Neuron (in vitro differentiated cells): ENCODE results near the gene SLC17A7.
A peak's percentile ranks its signal among the peaks of the same experiment; 100 is the strongest.
"Not testable (repeated sequence)": the region's sequence is repeated elsewhere in the genome, so short reads cannot be mapped to it uniquely, and the experiment has no call there.

ENCODE experiments used
- H2AFZ ChIP-seq: one replicate; pipeline ENCODE4 v1.6.1; 2013; ENCODE audit warnings: low read depth, mild to moderate bottlenecking, inconsistent platforms, low read length, moderate library complexity
- H3K27me3 ChIP-seq: one replicate; pipeline ENCODE4 v1.6.1; 2013; ENCODE audit warnings: low read length; ENCODE audit not compliant: insufficient read depth
- H3K36me3 ChIP-seq: one replicate; pipeline ENCODE4 v1.6.1; 2013; ENCODE audit warnings: low read length; ENCODE audit not compliant: insufficient read depth
- H3K4me1 ChIP-seq: one replicate; pipeline ENCODE4 v1.6.1; 2013; ENCODE audit warnings: low read length; ENCODE audit not compliant: insufficient read depth
- H3K4me3 ChIP-seq: 2 replicates; pipeline ENCODE4 v1.5.1; 2013; ENCODE audit warnings: mild to moderate bottlenecking, low read length, moderate library complexity
- H3K9me3 ChIP-seq: one replicate; pipeline ENCODE4 v1.6.1; 2013; ENCODE audit warnings: low read length

Gene SLC17A7

GRCh38 chr19:49462492-49462891 lies 21.2 kb upstream of the SLC17A7 start:
- no peak overlapping the region for H3K4me3 ChIP-seq
- H3K27me3 ChIP-seq = no peaks in the 10 kb centered on the region
- H3K9me3 ChIP-seq = no peaks in the 10 kb centered on the region
- H2AFZ ChIP-seq = no peak overlapping the region
- H3K4me1 ChIP-seq = no peaks in the 10 kb centered on the region
- peaks cover 23% of the 10 kb centered on the region for H3K36me3 ChIP-seq

- Histone ChIP-seq H3K36me3 (peaks cover 23% of the 10 kb centered on the region), H3K4me1 (no peaks in the 10 kb centered on the region), H3K4me3 (no peak overlapping the region), H3K9me3 (no peaks in the 10 kb centered on the region), H3K27me3 (no peaks in the 10 kb centered on the region), H2AFZ (no peak overlapping the region)
Measured at GRCh38 chr19:49461656-49462055, 20.3 kb upstream of the SLC17A7 start.

GRCh38 chr19:49461130-49461529 lies 19.8 kb upstream of the SLC17A7 start:
- peaks cover 21% of the 10 kb centered on the region for H3K36me3 ChIP-seq
- not testable (repeated sequence) for H3K9me3 ChIP-seq, H3K4me1 ChIP-seq, H3K4me3 ChIP-seq, H3K27me3 ChIP-seq, H2AFZ ChIP-seq

- Histone ChIP-seq H3K4me1 (peaks cover under 1% of the 10 kb centered on the region), H2AFZ (no peak overlapping the region), H3K4me3 (no peak overlapping the region), H3K36me3 (peaks cover 17% of the 10 kb centered on the region), H3K27me3 (no peaks in the 10 kb centered on the region), H3K9me3 (no peaks in the 10 kb centered on the region)
Measured at GRCh38 chr19:49459388-49459787, 18.1 kb upstream of the SLC17A7 start.

- peaks cover 3% of the 10 kb centered on the region for H3K4me1 ChIP-seq
- H3K27me3 ChIP-seq = no peaks in the 10 kb centered on the region
- H2AFZ ChIP-seq = no peak overlapping the region
- no peak overlapping the region for H3K4me3 ChIP-seq
- no peaks in the 10 kb centered on the region for H3K9me3 ChIP-seq
- H3K36me3 ChIP-seq = peaks cover 11% of the 10 kb centered on the region
Measured at GRCh38 chr19:49458567-49458903, 17.2 kb upstream of the SLC17A7 start.

- Histone ChIP-seq H3K36me3 (peaks cover 8% of the 10 kb centered on the region), H3K27me3 (no peaks in the 10 kb centered on the region), H2AFZ (no peak overlapping the region), H3K4me3 (no peak overlapping the region), H3K4me1 (peaks cover 3% of the 10 kb centered on the region), H3K9me3 (no peaks in the 10 kb centered on the region)
Measured at GRCh38 chr19:49456326-49456725, 15.0 kb upstream of the SLC17A7 start.

GRCh38 chr19:49455773-49456172 lies 14.4 kb upstream of the SLC17A7 start:
- H2AFZ ChIP-seq = no peak overlapping the region
- no peaks in the 10 kb centered on the region for H3K9me3 ChIP-seq
- no peaks in the 10 kb centered on the region for H3K27me3 ChIP-seq
- H3K4me1 ChIP-seq = peaks cover 3% of the 10 kb centered on the region
- H3K4me3 ChIP-seq = no peak overlapping the region
- H3K36me3 ChIP-seq = peaks cover 8% of the 10 kb centered on the region

GRCh38 chr19:49453757-49454240 lies 12.5 kb upstream of the SLC17A7 start:
- H3K4me3 ChIP-seq = peak overlapping the region; percentile 71
- peaks cover 3% of the 10 kb centered on the region for H3K4me1 ChIP-seq
- peaks cover 6% of the 10 kb centered on the region for H3K36me3 ChIP-seq
- H3K9me3 ChIP-seq = no peaks in the 10 kb centered on the region
- H3K27me3 ChIP-seq = no peaks in the 10 kb centered on the region
- H2AFZ ChIP-seq = no peak overlapping the region

- Histone ChIP-seq H3K4me1 (peaks cover 3% of the 10 kb centered on the region), H3K36me3 (peaks cover 12% of the 10 kb centered on the region), H3K4me3 (peak within 1 kb of the TSS; percentile 71), H3K27me3 (no peaks in the 10 kb centered on the region), H3K9me3 (no peaks in the 10 kb centered on the region), H2AFZ (peak within 1 kb of the TSS; percentile 47)
Measured at GRCh38 chr19:49453013-49453756, 11.9 kb upstream of the SLC17A7 start, which contains the start of gene ALDH16A1. TSS of gene ALDH16A1 (plus strand) at chr19:49453225. CDS start at chr19:49453332, 107 bp downstream.

- Histone ChIP-seq H2AFZ (peak within 1 kb of the TSS; percentile 72), H3K4me1 (peaks cover 3% of the 10 kb centered on the region), H3K36me3 (peaks cover 25% of the 10 kb centered on the region), H3K9me3 (no peaks in the 10 kb centered on the region), H3K4me3 (peak within 1 kb of the TSS; percentile 75), H3K27me3 (no peaks in the 10 kb centered on the region)
Measured at GRCh38 chr19:49451430-49452181, 10.3 kb upstream of the SLC17A7 start, which contains the start of gene PIH1D1. TSS of gene PIH1D1 (minus strand) at chr19:49451814. CDS start at chr19:49451574, 240 bp downstream.

GRCh38 chr19:49450405-49450804 lies 9.1 kb upstream of the SLC17A7 start:
- Histone ChIP-seq H3K9me3 (no peaks in the 10 kb centered on the region), H3K4me1 (peaks cover 3% of the 10 kb centered on the region), H3K4me3 (peak overlapping the region; percentile 75), H2AFZ (no peak overlapping the region), H3K27me3 (no peaks in the 10 kb centered on the region), H3K36me3 (peaks cover 25% of the 10 kb centered on the region)

- H2AFZ ChIP-seq = no peak overlapping the region
- no peaks in the 10 kb centered on the region for H3K4me1 ChIP-seq
- no peak overlapping the region for H3K4me3 ChIP-seq
- H3K36me3 ChIP-seq = peaks cover 25% of the 10 kb centered on the region
- no peaks in the 10 kb centered on the region for H3K9me3 ChIP-seq
- H3K27me3 ChIP-seq = no peaks in the 10 kb centered on the region
Measured at GRCh38 chr19:49448432-49448786, 7.1 kb upstream of the SLC17A7 start.
